ENCODE data around the gene FLOT1.

The FLOT1 gene, protein sequence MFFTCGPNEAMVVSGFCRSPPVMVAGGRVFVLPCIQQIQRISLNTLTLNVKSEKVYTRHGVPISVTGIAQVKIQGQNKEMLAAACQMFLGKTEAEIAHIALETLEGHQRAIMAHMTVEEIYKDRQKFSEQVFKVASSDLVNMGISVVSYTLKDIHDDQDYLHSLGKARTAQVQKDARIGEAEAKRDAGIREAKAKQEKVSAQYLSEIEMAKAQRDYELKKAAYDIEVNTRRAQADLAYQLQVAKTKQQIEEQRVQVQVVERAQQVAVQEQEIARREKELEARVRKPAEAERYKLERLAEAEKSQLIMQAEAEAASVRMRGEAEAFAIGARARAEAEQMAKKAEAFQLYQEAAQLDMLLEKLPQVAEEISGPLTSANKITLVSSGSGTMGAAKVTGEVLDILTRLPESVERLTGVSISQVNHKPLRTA

DNA sequence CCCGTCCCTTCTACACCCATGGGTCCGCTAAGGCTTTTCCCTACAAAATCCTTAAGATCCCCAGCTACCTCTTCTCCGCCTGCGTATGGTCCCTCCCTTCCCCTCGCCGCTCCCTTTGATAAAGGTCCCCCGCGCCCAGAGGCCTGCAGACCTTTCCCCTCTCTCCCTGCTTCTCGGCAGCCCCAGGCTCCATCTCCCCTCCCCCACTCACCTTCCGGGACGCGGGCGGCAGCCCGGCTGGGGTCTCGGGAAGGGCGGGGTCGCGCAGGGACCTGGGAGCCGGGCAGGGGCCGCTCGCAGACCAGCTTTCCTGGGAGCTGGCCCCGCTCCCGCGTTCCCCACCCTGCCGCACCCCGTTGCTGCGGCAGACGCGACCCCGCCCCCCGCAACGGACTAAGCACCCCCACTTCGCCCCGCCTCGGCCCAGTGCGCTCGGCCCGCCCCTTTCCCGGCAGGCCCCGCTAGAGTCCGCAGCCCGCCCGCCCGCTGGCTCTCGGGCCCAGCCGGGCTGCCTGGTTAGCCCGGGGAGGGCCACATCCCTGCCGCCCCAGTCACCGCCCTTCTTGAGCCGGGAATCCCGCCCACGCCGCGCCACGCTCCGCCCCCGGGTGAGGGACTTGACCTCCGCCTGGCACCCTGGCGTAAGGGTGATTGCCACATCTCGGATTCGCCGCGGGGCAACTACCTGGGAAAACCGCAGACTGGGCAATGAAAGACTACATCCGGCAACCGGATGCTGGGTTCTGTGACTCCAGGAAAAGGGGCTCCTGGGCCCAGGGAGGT is at the start of gene FLOT1:
Gene FLOT1, minus strand, starts transcription at position 372 of the 783 bp plus-strand sequence. CDS start 498 bp downstream, outside the sequence.
- peak; percentile 88 for DNase-seq

DNA sequence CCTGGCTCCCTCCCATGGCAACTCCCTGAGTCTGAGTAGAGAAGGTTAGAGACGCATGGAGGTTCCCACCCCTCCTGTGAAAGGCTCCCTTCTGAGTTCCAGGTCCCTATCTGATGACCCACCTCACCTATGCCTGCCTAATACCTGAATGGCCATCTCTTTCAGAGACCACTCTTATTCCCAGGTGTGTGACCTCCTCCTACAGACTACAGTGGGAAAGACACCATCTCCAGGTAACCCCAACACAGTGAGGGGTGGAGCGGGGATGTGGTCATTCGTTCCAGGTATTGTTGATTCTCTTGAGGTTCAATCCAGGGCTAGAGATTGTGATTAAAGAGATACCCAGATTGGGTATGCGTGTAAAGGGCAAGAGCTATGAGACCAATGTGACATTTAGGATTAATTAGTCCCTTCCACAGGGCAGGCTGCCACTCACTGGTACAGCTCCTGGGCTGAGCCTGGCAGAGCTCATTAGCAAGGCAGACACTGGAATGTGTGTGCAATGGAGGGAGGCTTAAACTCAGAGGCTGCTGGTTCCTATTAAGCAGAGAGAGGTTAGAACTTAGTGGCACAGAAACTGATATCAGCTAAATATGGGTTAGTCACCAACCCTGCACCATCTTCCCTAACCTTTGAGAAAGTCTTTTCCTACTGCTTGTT is 48.4 kb upstream of the FLOT1 start:
- DNase-seq: no peak

DNA sequence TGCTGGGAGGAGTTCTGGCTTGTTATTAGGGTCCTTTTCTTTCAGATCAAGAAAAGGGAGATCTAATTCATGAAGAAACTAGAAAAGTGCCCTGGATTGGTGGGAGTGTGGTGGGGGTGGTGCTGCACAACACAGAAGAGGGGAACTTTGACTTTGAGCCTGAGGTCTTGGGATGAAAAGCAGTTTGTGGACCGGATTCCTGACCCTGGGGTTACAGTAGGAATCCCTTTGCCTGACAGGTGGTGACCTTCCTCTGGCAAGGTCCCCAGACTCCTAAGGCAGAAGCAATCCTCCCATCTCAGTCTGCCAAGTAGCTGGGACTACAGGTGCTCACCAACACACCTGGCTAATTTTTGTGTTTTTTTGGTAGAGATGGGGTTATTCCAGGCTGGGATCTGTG is 47.1 kb upstream of the FLOT1 start:
- DNase-seq: no peak

DNA sequence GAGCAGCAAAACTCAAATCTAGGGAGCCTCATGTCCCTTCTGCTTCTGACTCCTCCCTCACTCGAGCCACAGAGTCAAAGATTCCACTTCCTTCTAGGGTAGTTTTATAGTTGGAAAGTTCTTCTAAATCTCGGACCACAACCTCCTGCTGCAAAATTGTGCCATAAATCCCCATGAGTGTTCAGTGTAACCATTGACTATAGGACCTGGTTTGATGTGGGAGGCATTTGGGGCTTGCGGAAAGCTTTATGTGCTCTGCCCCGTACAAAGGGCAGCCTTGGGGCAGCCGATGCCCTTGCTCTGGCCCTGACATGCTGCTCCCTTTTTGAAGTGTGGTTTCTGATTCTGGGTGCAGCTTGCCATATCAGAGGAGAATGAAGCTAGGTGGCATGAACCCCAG is 45.5 kb upstream of the FLOT1 start:
- no peak for DNase-seq

DNA sequence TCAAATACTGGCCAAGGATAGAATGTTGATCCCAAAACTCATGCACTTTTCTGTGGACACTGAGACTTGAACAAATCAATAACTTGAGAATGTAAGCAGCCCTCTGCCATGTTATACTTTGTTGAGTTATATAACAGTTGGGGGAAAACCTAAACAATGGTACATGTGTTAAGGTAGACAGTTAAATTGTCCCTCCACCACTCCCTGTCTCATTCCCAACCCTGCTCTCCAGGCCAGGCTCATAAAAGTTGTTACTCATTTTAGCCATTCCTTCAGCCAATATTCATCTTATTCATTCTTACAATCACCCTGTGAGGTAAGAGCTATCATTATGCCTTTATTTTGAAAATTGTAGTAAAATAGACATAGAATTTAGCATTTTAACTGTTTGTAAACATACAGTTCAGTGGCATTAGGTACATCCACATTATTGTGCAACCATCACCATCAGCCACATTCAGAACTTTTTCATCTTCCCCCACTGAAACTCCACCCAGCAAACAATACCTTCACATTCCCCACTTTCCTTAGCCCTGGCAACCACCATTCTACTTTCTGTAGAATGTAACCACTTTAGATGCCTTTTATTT is 40.0 kb upstream of the FLOT1 start:
- no peak for DNase-seq

DNA sequence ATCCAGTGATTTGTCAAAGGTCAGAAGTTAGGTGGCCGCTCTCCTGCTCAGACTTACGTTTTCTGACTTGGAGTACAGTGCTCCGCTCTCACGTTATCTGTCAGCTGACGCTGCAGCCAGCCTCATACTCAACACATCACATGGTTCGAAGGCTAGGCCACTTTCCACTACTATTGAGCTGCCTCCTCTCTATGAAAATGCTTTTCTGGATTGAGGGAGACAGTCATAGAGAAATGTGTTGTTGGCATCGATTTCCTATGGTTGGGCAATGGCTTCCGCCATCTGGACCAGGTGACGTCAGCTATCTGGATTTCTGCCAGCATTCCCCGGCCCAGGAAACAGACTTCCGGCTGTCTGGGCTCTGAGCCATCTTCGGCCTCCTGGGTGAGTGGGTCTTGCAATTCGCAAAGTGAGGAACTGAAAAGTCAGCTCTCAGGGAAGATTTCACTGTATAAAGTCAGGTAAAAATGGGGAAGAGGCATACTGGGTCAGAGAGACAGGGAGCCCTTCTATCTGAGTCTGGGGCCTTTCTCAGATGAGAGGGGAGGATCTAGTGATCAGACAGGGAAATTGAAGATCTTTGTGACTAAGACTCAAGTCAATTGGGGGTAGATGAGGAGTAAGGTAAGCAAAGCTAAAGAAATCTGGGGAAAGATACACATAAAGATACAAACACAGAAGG is 39.4 kb upstream of the FLOT1 start:
- peak; percentile 68 for DNase-seq

DNA sequence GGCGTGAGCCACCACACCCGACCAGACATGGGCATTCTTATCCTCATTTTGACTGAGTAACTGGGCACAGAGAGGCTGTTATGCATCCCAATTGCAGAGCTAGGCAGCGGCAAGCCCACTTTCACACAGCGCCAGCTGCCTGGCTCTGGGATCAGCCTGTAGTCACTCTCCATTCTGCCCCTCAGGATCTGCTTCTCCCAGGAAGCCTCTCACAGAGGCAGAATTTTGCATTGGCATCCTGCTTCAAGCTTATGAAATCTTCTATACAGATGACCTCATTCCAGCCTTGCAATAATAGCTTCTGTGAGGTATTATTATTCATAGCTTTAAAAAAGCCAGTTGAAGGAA is 38.9 kb upstream of the FLOT1 start:
- DNase-seq: no peak

DNA sequence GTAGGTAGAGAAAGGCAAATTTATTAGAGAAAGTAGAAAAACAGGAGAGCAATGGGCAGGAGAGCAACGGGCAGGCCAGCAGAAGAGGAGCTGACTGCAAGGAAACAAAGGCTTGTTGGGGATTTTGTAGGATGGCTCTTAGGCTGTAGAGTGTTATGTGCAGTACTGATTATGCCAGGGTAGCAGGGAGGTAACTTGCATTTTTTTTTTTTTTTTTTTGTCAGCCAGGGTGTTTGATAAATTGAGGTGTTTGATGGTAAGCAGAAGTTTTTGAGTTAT is 38.1 kb upstream of the FLOT1 start:
- no peak for DNase-seq

DNA sequence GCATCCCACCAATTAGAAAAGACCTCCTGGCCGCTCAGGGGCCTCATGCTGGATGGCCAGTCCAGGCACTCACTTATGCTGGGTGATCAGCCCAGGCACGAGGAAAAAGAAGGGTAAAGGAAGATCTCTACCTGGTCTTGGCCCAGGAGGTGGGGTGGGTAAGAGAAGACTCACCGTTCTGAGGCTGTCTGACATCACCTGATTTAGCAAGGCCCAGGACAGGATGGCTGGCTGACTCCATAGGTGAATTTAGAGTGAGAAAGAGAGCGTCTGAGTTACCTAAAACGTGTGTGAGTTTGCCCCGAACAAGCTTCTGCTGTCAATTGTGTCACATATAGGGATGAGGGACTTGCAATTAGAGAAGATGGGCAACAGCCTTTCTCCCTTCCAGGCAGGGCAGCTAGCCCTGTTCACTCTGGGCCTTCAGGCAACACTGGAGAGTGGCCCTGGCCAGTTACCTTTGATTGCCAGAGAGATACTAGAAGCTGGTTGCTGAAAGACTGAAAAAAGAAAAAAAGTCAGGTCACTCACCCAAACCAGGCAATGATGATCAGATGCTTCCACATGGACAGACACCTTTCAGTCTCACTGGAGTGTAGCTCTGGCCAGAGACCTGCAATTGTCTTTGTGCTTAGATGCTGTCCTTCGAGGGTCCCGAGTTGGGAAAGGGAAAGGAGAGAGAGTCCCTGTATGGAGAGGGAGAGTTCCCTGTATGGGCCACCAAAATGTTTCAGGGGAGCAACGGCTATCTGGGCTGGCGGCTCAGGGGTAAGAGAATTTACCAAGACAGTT is 37.6 kb upstream of the FLOT1 start:
- no peak for DNase-seq

DNA sequence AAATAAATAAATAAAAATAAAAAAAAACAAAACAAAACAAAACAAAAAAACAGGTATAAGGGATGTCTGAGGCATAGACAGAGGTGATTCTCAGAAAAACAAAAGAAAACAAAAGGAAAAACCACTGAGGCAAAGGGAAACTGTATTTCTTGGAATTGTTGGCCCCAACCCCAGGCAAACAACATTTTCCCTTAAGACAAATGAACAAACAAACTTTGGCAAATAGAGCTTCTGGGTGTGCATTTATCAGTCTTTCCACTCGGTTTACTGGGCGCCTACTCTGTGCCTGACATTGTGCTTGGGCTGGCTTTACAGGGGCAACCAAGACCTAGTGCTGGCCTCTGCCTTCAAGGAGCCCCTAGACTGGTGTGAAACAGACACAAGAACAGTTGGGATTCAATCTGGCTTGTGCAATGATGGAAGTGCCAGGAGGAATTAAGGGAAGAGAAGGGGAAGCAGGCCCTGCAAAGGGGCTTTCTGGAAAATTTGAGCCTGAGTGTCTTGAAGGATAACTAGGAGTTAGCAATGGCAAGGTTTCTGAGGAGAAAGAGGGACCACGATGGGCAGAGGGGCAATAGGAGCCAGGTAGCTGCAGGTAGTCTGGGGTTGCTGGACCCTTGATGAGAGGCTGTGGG is 35.6 kb upstream of the FLOT1 start:
- DNase-seq: no peak

DNA sequence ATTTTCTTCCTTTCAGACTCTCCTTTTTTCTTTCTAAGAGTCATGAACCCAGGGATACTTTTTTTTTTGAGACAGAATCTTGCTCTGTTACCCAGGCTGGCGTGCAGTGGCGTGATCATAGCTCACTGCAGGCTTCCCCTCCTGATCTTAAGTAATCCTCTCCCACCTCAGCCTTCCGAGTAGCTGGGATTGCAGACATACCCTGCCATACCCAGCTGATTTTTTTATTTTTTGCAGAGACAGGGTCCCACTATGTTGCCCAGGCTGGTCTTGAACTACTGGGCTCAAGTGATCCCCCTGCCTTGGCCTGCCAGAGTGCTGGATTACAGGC is 34.6 kb upstream of the FLOT1 start:
- no peak for DNase-seq

DNA sequence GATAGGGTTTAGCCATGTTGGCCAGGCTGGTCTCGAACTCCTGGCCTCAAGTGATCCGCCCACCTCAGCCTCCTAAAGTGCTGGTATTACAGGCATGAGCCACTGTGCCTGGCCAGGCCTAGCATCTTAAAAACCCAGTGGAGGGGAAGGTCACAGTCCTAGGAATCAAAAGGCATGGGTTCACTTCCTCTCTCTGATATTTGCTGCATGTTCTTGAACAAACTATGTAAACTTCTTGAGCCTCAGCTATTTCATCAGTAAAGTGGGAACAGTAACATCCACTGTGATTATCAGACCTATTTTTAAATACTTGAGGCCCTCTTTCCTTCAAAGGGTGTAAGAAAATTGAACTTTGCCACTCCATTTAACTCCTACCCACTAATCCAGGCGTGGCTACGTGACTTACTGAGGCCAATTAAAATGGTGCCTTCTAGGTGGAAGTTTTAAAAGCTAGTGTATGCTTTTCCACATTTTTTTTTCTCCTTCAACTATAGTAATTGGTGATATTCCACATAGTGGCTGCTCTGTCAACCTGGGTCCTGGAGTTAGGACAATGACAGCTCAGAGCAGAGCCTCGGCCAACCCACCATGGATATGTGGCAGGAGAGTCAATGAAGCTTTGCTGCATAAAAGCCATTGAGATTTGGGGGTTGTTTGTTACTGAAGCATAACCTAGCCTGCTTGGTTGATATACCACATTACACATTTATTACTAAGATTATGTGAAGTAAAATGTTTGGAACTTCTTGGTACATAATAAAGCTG is 34.1 kb upstream of the FLOT1 start:
- no peak for DNase-seq

DNA sequence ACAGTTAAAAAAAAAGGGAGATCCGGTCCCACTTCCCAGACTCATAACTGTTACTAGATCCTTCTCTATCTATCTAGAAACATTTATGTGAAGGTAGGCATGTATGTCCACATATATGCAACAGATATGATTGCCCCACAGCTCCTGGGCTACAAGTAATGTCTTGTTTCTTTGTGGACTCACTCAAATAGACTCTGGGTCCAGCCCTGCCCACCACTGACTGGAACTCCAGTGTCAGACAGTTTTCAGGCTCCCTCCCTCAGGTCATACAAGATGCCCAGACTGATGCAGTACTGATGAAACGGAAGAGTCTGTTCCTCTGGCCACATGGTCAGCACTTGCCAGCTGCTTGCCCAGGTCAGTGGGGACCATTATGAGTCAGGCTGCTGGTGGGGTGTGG is 32.6 kb upstream of the FLOT1 start:
- no peak for DNase-seq

DNA sequence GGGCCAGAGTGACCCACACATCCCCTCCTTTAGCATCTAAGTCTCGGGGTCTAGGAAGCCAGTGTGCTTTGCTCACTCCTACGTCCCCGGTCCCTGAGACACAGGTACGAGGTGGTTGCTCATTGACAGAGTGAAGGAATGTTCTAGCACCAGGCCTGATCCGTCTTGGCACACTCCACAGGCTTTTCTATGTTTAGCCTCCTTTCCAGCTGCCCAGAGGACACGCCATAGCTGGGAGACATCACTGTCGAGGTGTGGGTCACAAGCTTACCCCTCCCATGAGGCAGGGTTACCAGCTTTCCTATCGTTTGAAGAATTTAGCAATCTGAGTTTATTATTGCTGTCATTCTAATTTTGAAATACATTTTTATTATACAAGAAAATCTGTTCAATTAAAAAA is 32.2 kb upstream of the FLOT1 start:
- DNase-seq: no peak

DNA sequence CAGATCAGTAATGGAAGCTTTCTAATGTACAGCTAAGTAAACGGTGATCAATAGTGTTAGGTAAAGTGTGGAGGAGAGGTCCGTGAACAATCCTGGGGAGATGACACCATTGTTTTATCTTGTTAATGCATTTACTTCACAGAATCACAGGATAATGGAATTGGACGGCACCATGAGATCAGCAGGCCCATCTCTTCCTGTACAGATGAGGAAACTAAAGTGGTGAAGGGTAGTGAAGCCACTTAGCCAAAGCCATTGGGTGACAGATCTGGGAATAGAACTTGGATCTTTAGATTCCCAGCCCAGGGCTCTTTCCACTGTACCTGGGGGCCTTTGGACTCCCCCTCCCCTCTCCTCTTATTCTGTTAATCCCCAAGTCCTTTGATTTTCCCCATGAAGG is 28.1 kb upstream of the FLOT1 start:
- DNase-seq: no peak

DNA sequence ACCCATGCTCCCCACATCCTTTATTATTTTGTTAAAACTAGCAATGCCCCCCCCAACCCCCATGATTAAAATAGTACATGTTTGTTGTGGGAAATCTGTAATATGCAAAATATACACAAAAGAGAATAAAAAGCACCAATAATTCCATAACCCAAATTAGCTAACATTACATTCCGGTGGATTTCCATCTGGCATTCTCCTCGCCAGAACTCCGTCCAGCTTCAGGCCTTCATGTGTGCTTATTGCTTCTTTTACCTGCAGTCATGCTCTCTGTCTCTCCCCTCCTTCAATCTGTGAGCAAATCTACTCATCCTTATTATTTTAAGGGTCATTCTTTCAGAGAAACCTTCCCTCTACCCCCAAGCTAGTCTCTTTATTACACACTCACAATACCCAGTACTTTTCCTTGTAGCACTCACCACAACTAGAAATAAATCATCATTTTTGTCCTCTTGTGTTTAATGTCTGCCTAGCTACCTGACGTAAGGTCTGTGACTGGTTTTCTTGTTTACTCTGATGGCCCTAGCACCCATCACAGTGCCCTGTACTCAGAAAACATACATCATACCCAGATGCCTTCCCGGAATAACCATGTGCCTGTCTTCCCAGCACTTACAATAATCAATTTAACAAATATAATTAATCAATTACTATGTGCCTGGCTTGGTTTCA is 27.5 kb upstream of the FLOT1 start:
- no peak for DNase-seq

DNA sequence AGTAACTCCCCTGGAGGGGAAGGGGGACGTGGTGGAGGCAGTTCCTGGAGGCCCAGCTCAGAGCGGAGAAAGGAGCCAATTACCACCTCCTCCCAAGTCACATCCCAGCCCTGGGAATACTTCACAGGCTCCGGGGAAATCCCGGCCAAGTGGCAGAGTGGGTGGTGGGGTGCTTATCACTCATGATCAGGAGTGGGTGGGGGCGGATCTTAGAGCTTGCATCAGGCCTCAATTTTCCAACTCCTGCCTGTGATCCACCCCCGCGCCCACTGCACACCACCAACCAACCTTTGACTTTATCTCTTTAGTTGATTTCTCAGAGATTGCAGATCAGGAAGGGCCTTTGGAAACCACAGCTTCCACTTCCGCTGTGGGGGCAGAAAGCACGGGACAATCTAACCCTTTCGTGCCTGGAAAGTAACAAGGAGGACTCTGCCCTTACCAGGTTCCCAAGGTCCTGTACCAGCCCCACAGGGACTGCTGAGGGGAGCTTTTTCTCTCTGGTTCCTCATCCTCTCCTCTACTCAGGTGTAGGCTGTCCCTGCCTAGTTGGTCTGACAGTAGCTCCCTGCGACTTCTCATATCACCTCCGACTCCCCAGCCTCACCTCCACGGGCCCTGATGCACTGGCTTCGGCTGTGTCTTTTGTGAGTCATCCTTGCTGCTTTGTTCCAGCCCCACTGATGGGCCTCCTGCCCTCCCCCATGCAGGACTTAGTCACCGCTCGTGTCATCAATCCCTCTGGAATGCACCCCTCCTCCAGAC is 26.8 kb upstream of the FLOT1 start:
- peak; percentile 85 for DNase-seq

DNA sequence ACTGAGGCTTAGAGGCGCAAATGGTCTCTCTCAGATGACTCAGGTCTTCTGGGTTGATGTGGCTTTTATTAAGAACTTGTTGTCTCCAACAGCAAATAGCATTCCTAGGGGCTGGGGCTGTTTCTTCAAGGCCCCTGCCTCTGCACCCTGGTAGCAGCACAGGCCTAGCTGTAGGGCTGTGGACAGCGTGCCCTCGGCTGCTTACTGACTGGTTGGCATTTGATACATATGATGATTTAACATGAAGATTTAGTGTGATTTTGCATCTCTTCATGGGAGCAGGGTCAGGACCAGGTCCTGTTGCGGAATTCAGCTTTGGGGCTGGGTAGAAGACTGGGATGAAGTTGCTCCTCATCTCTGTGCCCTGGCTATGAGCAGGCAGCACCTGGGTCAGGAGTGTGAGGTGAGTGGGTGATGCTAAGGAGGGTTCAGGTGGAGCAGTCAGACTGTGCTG is 26.2 kb upstream of the FLOT1 start:
- DNase-seq: no peak

DNA sequence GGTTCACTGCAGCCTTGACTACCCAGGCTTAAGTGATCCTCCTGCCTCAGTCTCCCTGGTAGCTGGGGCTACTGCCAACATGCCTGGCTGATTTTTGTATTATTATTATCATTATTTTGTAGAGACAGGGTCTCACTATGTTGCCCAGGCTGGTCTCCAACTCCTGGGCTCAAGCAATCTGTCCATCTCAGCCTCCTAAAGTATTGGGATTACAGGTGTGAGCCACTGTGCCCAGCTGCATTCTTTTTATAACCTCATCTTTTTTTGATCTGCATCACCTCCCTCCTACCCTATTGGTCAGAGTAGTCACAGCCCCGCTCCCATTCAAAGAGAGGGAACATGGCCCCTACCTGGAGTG is 25.4 kb upstream of the FLOT1 start:
- DNase-seq: no peak

Measured in CD4-positive, alpha-beta T cell treated with Interleukin-17A for 4 hours (primary cell).